ENCODE results near the gene MYBPHL. TPM values are rescaled to one million over a fixed set of nuclear protein-coding genes. Genes with fewer than 3 reads are reported as not detected.

The MYBPHL gene
- total and polyA plus RNA-seq, 2 of the 13 experiments (the other 11 are each of a cell fraction or from before 2014, with no cell fraction given), result 3.7 to 3.8 TPM

GRCh38 chr1:109253803-109254620 lies 52.8 kb downstream of the MYBPHL start (continued):
- TF ChIP-seq, protein P1, sequence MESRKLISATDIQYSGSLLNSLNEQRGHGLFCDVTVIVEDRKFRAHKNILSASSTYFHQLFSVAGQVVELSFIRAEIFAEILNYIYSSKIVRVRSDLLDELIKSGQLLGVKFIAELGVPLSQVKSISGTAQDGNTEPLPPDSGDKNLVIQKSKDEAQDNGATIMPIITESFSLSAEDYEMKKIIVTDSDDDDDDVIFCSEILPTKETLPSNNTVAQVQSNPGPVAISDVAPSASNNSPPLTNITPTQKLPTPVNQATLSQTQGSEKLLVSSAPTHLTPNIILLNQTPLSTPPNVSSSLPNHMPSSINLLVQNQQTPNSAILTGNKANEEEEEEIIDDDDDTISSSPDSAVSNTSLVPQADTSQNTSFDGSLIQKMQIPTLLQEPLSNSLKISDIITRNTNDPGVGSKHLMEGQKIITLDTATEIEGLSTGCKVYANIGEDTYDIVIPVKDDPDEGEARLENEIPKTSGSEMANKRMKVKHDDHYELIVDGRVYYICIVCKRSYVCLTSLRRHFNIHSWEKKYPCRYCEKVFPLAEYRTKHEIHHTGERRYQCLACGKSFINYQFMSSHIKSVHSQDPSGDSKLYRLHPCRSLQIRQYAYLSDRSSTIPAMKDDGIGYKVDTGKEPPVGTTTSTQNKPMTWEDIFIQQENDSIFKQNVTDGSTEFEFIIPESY (CRISPR knock-in tag; IDR thresholded peaks at IDR 0.05), result 0 out of 2 replicates have a peak, but pooled peaks have one; percentile 15
- TF ChIP-seq AHDC1 (CRISPR knock-in tag; IDR thresholded peaks at IDR 0.05; ENCODE audit: borderline replicate concordance), result peak; percentile 52; the same call in 1 of the 2 replicates
- TF ChIP-seq ARNTL (CRISPR knock-in tag; IDR thresholded peaks at IDR 0.05), result 0 out of 2 replicates have a peak, but pooled peaks have one; percentile 37
- no peak for TF ChIP-seq ZNF879 (CRISPR knock-in tag; IDR thresholded peaks at IDR 0.05)
- TF ChIP-seq ZFY (CRISPR knock-in tag; IDR thresholded peaks at IDR 0.05), result peak; percentile 71
- no peak for TF ChIP-seq U2AF2 (IDR thresholded peaks at IDR 0.05; ENCODE audit: low read depth, low read length)
- peak; percentile 66; the same call in 1 of the 2 replicates for TF ChIP-seq TARDBP (CRISPR knock-in tag; IDR thresholded peaks at IDR 0.05)
- TF ChIP-seq, protein P2, sequence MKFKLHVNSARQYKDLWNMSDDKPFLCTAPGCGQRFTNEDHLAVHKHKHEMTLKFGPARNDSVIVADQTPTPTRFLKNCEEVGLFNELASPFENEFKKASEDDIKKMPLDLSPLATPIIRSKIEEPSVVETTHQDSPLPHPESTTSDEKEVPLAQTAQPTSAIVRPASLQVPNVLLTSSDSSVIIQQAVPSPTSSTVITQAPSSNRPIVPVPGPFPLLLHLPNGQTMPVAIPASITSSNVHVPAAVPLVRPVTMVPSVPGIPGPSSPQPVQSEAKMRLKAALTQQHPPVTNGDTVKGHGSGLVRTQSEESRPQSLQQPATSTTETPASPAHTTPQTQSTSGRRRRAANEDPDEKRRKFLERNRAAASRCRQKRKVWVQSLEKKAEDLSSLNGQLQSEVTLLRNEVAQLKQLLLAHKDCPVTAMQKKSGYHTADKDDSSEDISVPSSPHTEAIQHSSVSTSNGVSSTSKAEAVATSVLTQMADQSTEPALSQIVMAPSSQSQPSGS (CRISPR knock-in tag; IDR thresholded peaks at IDR 0.05), result no peak
- TF ChIP-seq CHD4 (IDR thresholded peaks at IDR 0.05; ENCODE audit: borderline replicate concordance, low read length), result no peak
- no peak for TF ChIP-seq SP2 (CRISPR knock-in tag; IDR thresholded peaks at IDR 0.05)
- no peak for TF ChIP-seq FIP1L1 (IDR thresholded peaks at IDR 0.05; ENCODE audit: borderline replicate concordance, insufficient read depth, low read depth, low read length)
- no peak for TF ChIP-seq TMF1 (CRISPR knock-in tag; IDR thresholded peaks at IDR 0.05; ENCODE audit: low read depth)
- TF ChIP-seq, protein P3, sequence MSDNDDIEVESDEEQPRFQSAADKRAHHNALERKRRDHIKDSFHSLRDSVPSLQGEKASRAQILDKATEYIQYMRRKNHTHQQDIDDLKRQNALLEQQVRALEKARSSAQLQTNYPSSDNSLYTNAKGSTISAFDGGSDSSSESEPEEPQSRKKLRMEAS (IDR thresholded peaks at IDR 0.05), result peak; percentile 29; the same call in 1 of the 2 replicates
- TF ChIP-seq, protein P4, sequence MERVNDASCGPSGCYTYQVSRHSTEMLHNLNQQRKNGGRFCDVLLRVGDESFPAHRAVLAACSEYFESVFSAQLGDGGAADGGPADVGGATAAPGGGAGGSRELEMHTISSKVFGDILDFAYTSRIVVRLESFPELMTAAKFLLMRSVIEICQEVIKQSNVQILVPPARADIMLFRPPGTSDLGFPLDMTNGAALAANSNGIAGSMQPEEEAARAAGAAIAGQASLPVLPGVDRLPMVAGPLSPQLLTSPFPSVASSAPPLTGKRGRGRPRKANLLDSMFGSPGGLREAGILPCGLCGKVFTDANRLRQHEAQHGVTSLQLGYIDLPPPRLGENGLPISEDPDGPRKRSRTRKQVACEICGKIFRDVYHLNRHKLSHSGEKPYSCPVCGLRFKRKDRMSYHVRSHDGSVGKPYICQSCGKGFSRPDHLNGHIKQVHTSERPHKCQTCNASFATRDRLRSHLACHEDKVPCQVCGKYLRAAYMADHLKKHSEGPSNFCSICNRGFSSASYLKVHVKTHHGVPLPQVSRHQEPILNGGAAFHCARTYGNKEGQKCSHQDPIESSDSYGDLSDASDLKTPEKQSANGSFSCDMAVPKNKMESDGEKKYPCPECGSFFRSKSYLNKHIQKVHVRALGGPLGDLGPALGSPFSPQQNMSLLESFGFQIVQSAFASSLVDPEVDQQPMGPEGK (CRISPR knock-in tag; IDR thresholded peaks at IDR 0.05), result peak; percentile 88
- no peak; the same call in 1 of the 2 replicates for TF ChIP-seq PAWR (CRISPR knock-in tag; IDR thresholded peaks at IDR 0.05; ENCODE audit: borderline replicate concordance)
- TF ChIP-seq ELF1 (CRISPR knock-in tag; IDR thresholded peaks at IDR 0.05), result peak; percentile 36; the same call in 1 of the 2 replicates
